Upper lobe of right lung (tissue), 1 donor: ENCODE results near the gene RFC1. TPM values are rescaled to one million over a fixed set of nuclear protein-coding genes. Genes with fewer than 3 reads are reported as not detected.

Experiments used
- ATAC-seq: fragments of 200-7000 bp; cut with Tn5 transposase; one replicate; pipeline ENCODE4 v1.9.1; 2020; ENCODE audit warnings: mild to moderate bottlenecking, moderate library complexity
- DNase-seq: peaks from one replicate; pipeline ENCODE4 v3.0.0-alpha.2; 2020
- H3K27ac ChIP-seq: fragments of 200-600 bp; one replicate; pipeline ENCODE4 v1.8.0; 2022
- H3K27me3 ChIP-seq: fragments of 200-600 bp; one replicate; pipeline ENCODE4 v1.8.0; 2022; ENCODE audit warnings: mild to moderate bottlenecking
- H3K36me3 ChIP-seq: fragments of 200-600 bp; one replicate; pipeline ENCODE4 v1.8.0; 2022
- H3K4me1 ChIP-seq: fragments of 200-600 bp; one replicate; pipeline ENCODE4 v1.8.0; 2022
- H3K4me3 ChIP-seq: fragments of 200-600 bp; one replicate; pipeline ENCODE4 v1.8.0; 2022; ENCODE audit warnings: mild to moderate bottlenecking
- H3K9me3 ChIP-seq: fragments of 200-600 bp; one replicate; pipeline ENCODE4 v1.8.0; 2022
- intact Hi-C: fragments of 100-400 bp; cut with DNase I; formaldehyde crosslinking; loops from one replicate; pipeline ENCODE4 v1.11.0; 2022
- total RNA-seq: library from RNA; stranded (reverse); fragmentation: NEBNext Ultra II Directional; extraction: Animal tissue kit (Norgen Biotek cat#: 25700); gene quantifications from one replicate; pipeline ENCODE4 v1.2.1, GENCODE V29; 2021
- TF ChIP-seq, protein P1 (sequence below): fragments of 200-600 bp; IDR thresholded peaks from one replicate; pipeline ENCODE4 v1.8.0; 2022; ENCODE audit warnings: antibody characterized with exemption
- donor health status: DM: no; HTN: yes; CAD: no; lungs with severe emphysema.

Gene RFC1
- total RNA-seq, 1 donor from 2014 or later = 55.5 TPM

GRCh38 chr4:39348371-39349315, 17.5 kb downstream of the RFC1 start:
- H3K4me3 ChIP-seq = no peak overlapping the region
- no peaks in the 10 kb centered on the region for H3K9me3 ChIP-seq
- no peaks in the 10 kb centered on the region for H3K27me3 ChIP-seq
- TF ChIP-seq, protein P1, sequence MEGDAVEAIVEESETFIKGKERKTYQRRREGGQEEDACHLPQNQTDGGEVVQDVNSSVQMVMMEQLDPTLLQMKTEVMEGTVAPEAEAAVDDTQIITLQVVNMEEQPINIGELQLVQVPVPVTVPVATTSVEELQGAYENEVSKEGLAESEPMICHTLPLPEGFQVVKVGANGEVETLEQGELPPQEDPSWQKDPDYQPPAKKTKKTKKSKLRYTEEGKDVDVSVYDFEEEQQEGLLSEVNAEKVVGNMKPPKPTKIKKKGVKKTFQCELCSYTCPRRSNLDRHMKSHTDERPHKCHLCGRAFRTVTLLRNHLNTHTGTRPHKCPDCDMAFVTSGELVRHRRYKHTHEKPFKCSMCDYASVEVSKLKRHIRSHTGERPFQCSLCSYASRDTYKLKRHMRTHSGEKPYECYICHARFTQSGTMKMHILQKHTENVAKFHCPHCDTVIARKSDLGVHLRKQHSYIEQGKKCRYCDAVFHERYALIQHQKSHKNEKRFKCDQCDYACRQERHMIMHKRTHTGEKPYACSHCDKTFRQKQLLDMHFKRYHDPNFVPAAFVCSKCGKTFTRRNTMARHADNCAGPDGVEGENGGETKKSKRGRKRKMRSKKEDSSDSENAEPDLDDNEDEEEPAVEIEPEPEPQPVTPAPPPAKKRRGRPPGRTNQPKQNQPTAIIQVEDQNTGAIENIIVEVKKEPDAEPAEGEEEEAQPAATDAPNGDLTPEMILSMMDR = no peak
- no peak for ATAC-seq
- DNase-seq = no peak
- peaks cover 19% of the 10 kb centered on the region for H3K4me1 ChIP-seq
- intact Hi-C loops = no loop called here
- H3K36me3 ChIP-seq = peaks cover 22% of the 10 kb centered on the region
- H3K27ac ChIP-seq = no peak overlapping the region

GRCh38 chr4:39346856-39347519, 19.2 kb downstream of the RFC1 start:
- TF ChIP-seq, protein P1 = no peak
- DNase-seq (no peak), ATAC-seq (no peak)
- Histone ChIP-seq H3K9me3 (no peaks in the 10 kb centered on the region), H3K27ac (no peak overlapping the region), H3K4me1 (peaks cover 12% of the 10 kb centered on the region), H3K4me3 (no peak overlapping the region), H3K27me3 (no peaks in the 10 kb centered on the region), H3K36me3 (peaks cover 27% of the 10 kb centered on the region)
- intact Hi-C loops = no loop called here

GRCh38 chr4:39342731-39343130, 23.4 kb downstream of the RFC1 start:
- no peak overlapping the region for H3K4me3 ChIP-seq
- no peak overlapping the region for H3K27ac ChIP-seq
- DNase-seq = no peak
- intact Hi-C loops = no loop called here
- H3K27me3 ChIP-seq = no peaks in the 10 kb centered on the region
- no peak for ATAC-seq
- peaks cover 5% of the 10 kb centered on the region for H3K4me1 ChIP-seq
- peaks cover 11% of the 10 kb centered on the region for H3K36me3 ChIP-seq
- H3K9me3 ChIP-seq = no peaks in the 10 kb centered on the region
- TF ChIP-seq, protein P1 = no peak

GRCh38 chr4:39341075-39341725, 25.0 kb downstream of the RFC1 start:
- H3K9me3 ChIP-seq = no peaks in the 10 kb centered on the region
- H3K27me3 ChIP-seq = no peaks in the 10 kb centered on the region
- ATAC-seq (peak; percentile 96), DNase-seq (no peak)
- peaks cover 11% of the 10 kb centered on the region for H3K36me3 ChIP-seq
- peak overlapping the region; percentile 3 for H3K27ac ChIP-seq
- peaks cover 5% of the 10 kb centered on the region for H3K4me1 ChIP-seq
- intact Hi-C loops = no loop called here
- TF ChIP-seq, protein P1 = no peak
- H3K4me3 ChIP-seq = no peak overlapping the region

DNA sequence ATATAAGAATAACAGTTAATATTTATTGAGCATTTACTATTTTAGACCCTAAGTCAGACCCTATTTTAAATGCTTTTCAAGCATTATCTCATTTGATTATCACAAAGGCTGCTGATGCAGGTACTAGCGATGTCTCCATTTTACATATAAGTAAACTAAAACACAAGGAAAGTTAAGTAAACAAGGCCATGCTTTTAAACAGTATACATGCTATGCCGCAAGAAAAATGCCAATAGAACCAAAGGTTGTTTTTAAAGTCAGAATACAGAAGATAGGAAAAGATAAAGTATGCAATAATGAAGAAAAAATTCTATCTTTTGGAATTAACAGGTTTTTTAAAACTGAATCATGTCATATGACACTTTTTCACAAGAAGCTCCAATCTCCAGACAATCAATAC, 26.2 kb downstream of the RFC1 start:
- no peak for ATAC-seq
- Histone ChIP-seq H3K36me3 (peaks cover 11% of the 10 kb centered on the region), H3K9me3 (no peaks in the 10 kb centered on the region), H3K4me3 (no peak overlapping the region), H3K4me1 (peaks cover 5% of the 10 kb centered on the region), H3K27me3 (no peaks in the 10 kb centered on the region), H3K27ac (peak overlapping the region; percentile 2)
- intact Hi-C loops = no loop called here
- DNase-seq = no peak
- TF ChIP-seq, protein P1 = no peak
